GM23338 (cell line): Measurements from ENCODE around the gene MTMR3. TPM values are rescaled to one million over a fixed set of nuclear protein-coding genes. Genes with fewer than 3 reads are reported as not detected.

Experiments
- ATAC-seq: fragments of 200-7000 bp; cut with Tn5 transposase; 3 replicates; pipeline ENCODE4 v1.9.1; 2020
- DNase-seq: peaks from one replicate; pipeline ENCODE4 v3.0.0-alpha.2; 2015; ENCODE audit warnings: low spot score
- H2AFZ ChIP-seq: fragments of 200-600 bp; sonication (generic); 2 replicates; pipeline ENCODE4 v1.8.0; 2016; ENCODE audit warnings: antibody characterized with exemption, mild to moderate bottlenecking, moderate library complexity
- H3F3A ChIP-seq: fragments of 200-600 bp; sonication (generic); replicated peaks from 2 replicates; pipeline ENCODE4 v1.8.0; 2017; ENCODE audit warnings: antibody characterized with exemption, mixed run types, low read depth
- H3K27ac ChIP-seq: fragments of 200-600 bp; sonication (generic); 2 replicates; pipeline ENCODE4 v1.6.1; 2016; ENCODE audit warnings: low read depth
- H3K27me3 ChIP-seq: fragments of 200-600 bp; sonication (generic); 2 replicates; pipeline ENCODE4 v1.8.0; 2016; ENCODE audit warnings: mild to moderate bottlenecking, mixed run types, moderate library complexity; ENCODE audit not compliant: insufficient read depth
- H3K36me3 ChIP-seq: fragments of 200-600 bp; sonication (generic); 2 replicates; pipeline ENCODE4 v1.8.0; 2016; ENCODE audit warnings: mild to moderate bottlenecking; ENCODE audit not compliant: insufficient read depth
- H3K4me1 ChIP-seq: fragments of 200-600 bp; sonication (generic); 2 replicates; pipeline ENCODE4 v1.8.0; 2016; ENCODE audit warnings: mild to moderate bottlenecking, moderate library complexity; ENCODE audit not compliant: insufficient read depth
- H3K4me2 ChIP-seq: fragments of 200-600 bp; sonication (generic); 2 replicates; pipeline ENCODE4 v1.7.1; 2017; ENCODE audit warnings: mixed run types
- H3K4me3 ChIP-seq: fragments of 200-600 bp; sonication (generic); 2 replicates; pipeline ENCODE4 v1.6.1; 2016; ENCODE audit warnings: mixed run types
- H3K79me2 ChIP-seq: fragments of 200-600 bp; sonication (generic); replicated peaks from 2 replicates; pipeline ENCODE4 v1.8.0; 2017; ENCODE audit warnings: mild to moderate bottlenecking; ENCODE audit not compliant: insufficient read depth
- H3K9me2 ChIP-seq: fragments of 200-600 bp; sonication (generic); 2 replicates; pipeline ENCODE4 v1.8.0; 2017; ENCODE audit not compliant: insufficient read depth
- H4K20me1 ChIP-seq: fragments of 200-600 bp; sonication (generic); replicated peaks from 2 replicates; pipeline ENCODE4 v1.8.0; 2017; ENCODE audit warnings: mild to moderate bottlenecking; ENCODE audit not compliant: insufficient read depth
- H3K27ac Mint-ChIP-seq: 2 replicates; pipeline ENCODE4 v1.8.0; 2020; ENCODE audit warnings: inconsistent platforms, mild to moderate bottlenecking, moderate library complexity, mixed read lengths
- H3K27me3 Mint-ChIP-seq: 3 replicates; pipeline ENCODE4 v1.8.0; 2022; ENCODE audit warnings: low read depth, mild to moderate bottlenecking, moderate library complexity, mixed read lengths, inconsistent platforms; ENCODE audit not compliant: insufficient read depth, poor library complexity
- H3K36me3 Mint-ChIP-seq: 3 replicates; pipeline ENCODE4 v1.8.0; 2021; ENCODE audit warnings: low read depth, mild to moderate bottlenecking, inconsistent platforms, moderate library complexity, mixed read lengths
- H3K4me1 Mint-ChIP-seq: 3 replicates; pipeline ENCODE4 v1.8.0; 2020; ENCODE audit warnings: mild to moderate bottlenecking, inconsistent platforms, mixed read lengths
- H3K4me3 Mint-ChIP-seq: 3 replicates; pipeline ENCODE4 v1.8.0; 2021; ENCODE audit warnings: moderate library complexity, mild to moderate bottlenecking, inconsistent platforms, mixed read lengths
- H3K9me3 Mint-ChIP-seq: 3 replicates; pipeline ENCODE4 v1.8.0; 2020; ENCODE audit warnings: moderate library complexity, mild to moderate bottlenecking, inconsistent platforms, mixed read lengths
- CREB1 ChIP-seq: fragments of 250-450 bp; sonication (Bioruptor Pico); IDR thresholded peaks from 2 replicates; pipeline ENCODE4 v1.5.0; 2020; ENCODE audit warnings: low read depth, mild to moderate bottlenecking, moderate library complexity
- CTCF ChIP-seq, 2 experiments: fragments of 200-600 bp in 1 of 2; sonication (generic) in 1 of 2; conservative IDR thresholded peaks; 2 replicates each; pipeline versions ENCODE4 v1.5.1 to v1.6.1; 2016 to 2017; ENCODE audit warnings: antibody characterized with exemption in 2 of 2, low read depth in 2 of 2, mild to moderate bottlenecking in 2 of 2, moderate library complexity in 1 of 2
- ETS1 ChIP-seq: IDR thresholded peaks from 2 replicates; pipeline ENCODE4 v1.6.1; 2016; ENCODE audit warnings: antibody characterized with exemption
- EZH2 ChIP-seq: fragments of 200-600 bp; sonication (generic); IDR thresholded peaks from one replicate; pipeline ENCODE4 v1.8.0; 2017; ENCODE audit warnings: antibody characterized with exemption, mild to moderate bottlenecking, low read depth; ENCODE audit not compliant: unreplicated experiment
- EZH2phosphoT487 ChIP-seq: fragments of 200-600 bp; sonication (generic); IDR thresholded peaks from one replicate; pipeline ENCODE4 v1.8.1; 2018; ENCODE audit warnings: antibody characterized with exemption; ENCODE audit not compliant: unreplicated experiment
- JUNB ChIP-seq: IDR thresholded peaks from one replicate; pipeline ENCODE4 v1.6.1; 2016; ENCODE audit warnings: antibody characterized with exemption; ENCODE audit not compliant: unreplicated experiment
- NANOG ChIP-seq: IDR thresholded peaks from 2 replicates; pipeline ENCODE4 v1.6.1; 2016; ENCODE audit warnings: antibody characterized with exemption, borderline replicate concordance
- POLR2AphosphoS5 ChIP-seq: IDR thresholded peaks from 2 replicates; pipeline ENCODE4 v1.6.1; 2016; ENCODE audit warnings: antibody characterized with exemption, low read depth
- REST ChIP-seq: IDR thresholded peaks from one replicate; pipeline ENCODE4 v1.6.1; 2018; ENCODE audit warnings: antibody characterized with exemption; ENCODE audit not compliant: unreplicated experiment
- STAT1 ChIP-seq: IDR thresholded peaks from one replicate; pipeline ENCODE4 v1.6.1; 2016; ENCODE audit warnings: antibody characterized with exemption; ENCODE audit not compliant: unreplicated experiment
- ZNF114 ChIP-seq: fragments of 250-450 bp; sonication (Bioruptor Pico); IDR thresholded peaks from 2 replicates; pipeline ENCODE4 v1.5.0; 2020; ENCODE audit warnings: mild to moderate bottlenecking, moderate library complexity
- ZNF331 ChIP-seq: fragments of 250-450 bp; sonication (Bioruptor Pico); IDR thresholded peaks from 2 replicates; pipeline ENCODE4 v1.5.0; 2020; ENCODE audit warnings: low read depth, mild to moderate bottlenecking, moderate library complexity
- ZNF462 ChIP-seq: fragments of 250-450 bp; sonication (Bioruptor Pico); IDR thresholded peaks from 2 replicates; pipeline ENCODE4 v1.5.0; 2020; ENCODE audit warnings: mild to moderate bottlenecking, moderate library complexity
- polyA plus RNA-seq: library from polyadenylated mRNA; unstranded; fragments of >200 nt; fragmentation: Nextera tagmentation; extraction: Ambion mirVana; gene quantifications from 2 replicates; pipeline ENCODE4 v1.2.1, GENCODE V29; 2016
- total RNA-seq: library from RNA; depleted of rRNA; stranded (reverse); fragments of >200 nt; shearing (Covaris generic); gene quantifications from 2 replicates; pipeline ENCODE4 v1.2.3, GENCODE V29; 2014

MTMR3 gene
- total and polyA plus RNA-seq, 2 experiments from 2014 or later = 5.2 to 27.4 TPM

- Histone ChIP-seq H3K79me2 (no peaks in the 10 kb centered on the region), H3K4me2 (no peak overlapping the region), H3K27me3 (no peaks in the 10 kb centered on the region), H3K9me2 (no peaks in the 10 kb centered on the region), H3K27ac (no peak overlapping the region), H3K4me3 (no peak overlapping the region), H3F3A (no peaks in the 10 kb centered on the region), H2AFZ (no peak overlapping the region), H4K20me1 (no peaks in the 10 kb centered on the region), H3K4me1 (no peaks in the 10 kb centered on the region), H3K36me3 (no peaks in the 10 kb centered on the region)
- DNase-seq = no peak
- H3K27me3 Mint-ChIP-seq = peaks cover 8% of the 10 kb centered on the region
- no peak for ATAC-seq
- no peak overlapping the region for H3K27ac Mint-ChIP-seq
- H3K4me3 Mint-ChIP-seq = no peak overlapping the region
- no peaks in the 10 kb centered on the region for H3K36me3 Mint-ChIP-seq
- H3K9me3 Mint-ChIP-seq = no peaks in the 10 kb centered on the region
- no peaks in the 10 kb centered on the region for H3K4me1 Mint-ChIP-seq
- TF ChIP-seq ZNF114 (CRISPR knock-in tag) (no peak), NANOG (no peak), ZNF462 (CRISPR knock-in tag) (no peak), ETS1 (no peak), EZH2 (no peak), STAT1 (no peak), ZNF331 (CRISPR knock-in tag) (no peak), EZH2phosphoT487 (no peak), CREB1 (CRISPR knock-in tag) (no peak), JUNB (no peak), REST (no peak), POLR2AphosphoS5 (no peak), CTCF (conservative IDR thresholded peaks at IDR 0.05; ENCODE audit: low read depth in 2 of 2) (no peak)
Observed at GRCh38 chr22:30044369-30044768, 161.4 kb downstream of the MTMR3 start.
